Ishikawa (cell line): ENCODE data around the gene RSAD1.

Experiments
- CEBPB ChIP-seq: IDR thresholded peaks from 2 replicates; pipeline ENCODE4 v1.6.1; 2012
- CREB1 ChIP-seq: IDR thresholded peaks from 2 replicates; pipeline ENCODE4 v1.6.1; 2012; ENCODE audit warnings: low read depth
- EGR1 ChIP-seq: IDR thresholded peaks from 2 replicates; pipeline ENCODE4 v1.6.1; 2012
- EP300 ChIP-seq: IDR thresholded peaks from 2 replicates; pipeline ENCODE4 v1.6.1; 2012; ENCODE audit warnings: borderline replicate concordance
- FOXM1 ChIP-seq: IDR thresholded peaks from 2 replicates; pipeline ENCODE4 v1.6.1; 2012; ENCODE audit warnings: low read depth, borderline replicate concordance
- NFIC ChIP-seq: IDR thresholded peaks from 2 replicates; pipeline ENCODE4 v1.6.1; 2012
- RAD21 ChIP-seq: IDR thresholded peaks from 2 replicates; pipeline ENCODE4 v1.6.1; 2012; ENCODE audit warnings: low read depth
- TAF1 ChIP-seq: IDR thresholded peaks from 2 replicates; pipeline ENCODE4 v1.6.1; 2012; ENCODE audit warnings: low read depth, mild to moderate bottlenecking
- TCF12 ChIP-seq: IDR thresholded peaks from 2 replicates; pipeline ENCODE4 v1.6.1; 2012; ENCODE audit warnings: low read depth
- TEAD4 ChIP-seq: IDR thresholded peaks from 2 replicates; pipeline ENCODE4 v1.6.1; 2012
- YY1 ChIP-seq: IDR thresholded peaks from 2 replicates; pipeline ENCODE4 v1.6.1; 2012; ENCODE audit warnings: low read depth
- ZBTB7A ChIP-seq: IDR thresholded peaks from 2 replicates; pipeline ENCODE4 v1.6.1; 2012; ENCODE audit warnings: low read depth
- TF ChIP-seq, protein P1 (sequence below): IDR thresholded peaks from 2 replicates; pipeline ENCODE4 v1.6.1; 2012; ENCODE audit warnings: low read depth, mild to moderate bottlenecking
- TF ChIP-seq, protein P2 (sequence below): IDR thresholded peaks from 2 replicates; pipeline ENCODE4 v1.6.1; 2012
- TF ChIP-seq, protein P3 (sequence below): IDR thresholded peaks from 2 replicates; pipeline ENCODE4 v1.6.1; 2012

The RSAD1 gene

GRCh38 chr17:50477976-50478375, 684 bp upstream of the RSAD1 start:
- TF ChIP-seq, protein P1, sequence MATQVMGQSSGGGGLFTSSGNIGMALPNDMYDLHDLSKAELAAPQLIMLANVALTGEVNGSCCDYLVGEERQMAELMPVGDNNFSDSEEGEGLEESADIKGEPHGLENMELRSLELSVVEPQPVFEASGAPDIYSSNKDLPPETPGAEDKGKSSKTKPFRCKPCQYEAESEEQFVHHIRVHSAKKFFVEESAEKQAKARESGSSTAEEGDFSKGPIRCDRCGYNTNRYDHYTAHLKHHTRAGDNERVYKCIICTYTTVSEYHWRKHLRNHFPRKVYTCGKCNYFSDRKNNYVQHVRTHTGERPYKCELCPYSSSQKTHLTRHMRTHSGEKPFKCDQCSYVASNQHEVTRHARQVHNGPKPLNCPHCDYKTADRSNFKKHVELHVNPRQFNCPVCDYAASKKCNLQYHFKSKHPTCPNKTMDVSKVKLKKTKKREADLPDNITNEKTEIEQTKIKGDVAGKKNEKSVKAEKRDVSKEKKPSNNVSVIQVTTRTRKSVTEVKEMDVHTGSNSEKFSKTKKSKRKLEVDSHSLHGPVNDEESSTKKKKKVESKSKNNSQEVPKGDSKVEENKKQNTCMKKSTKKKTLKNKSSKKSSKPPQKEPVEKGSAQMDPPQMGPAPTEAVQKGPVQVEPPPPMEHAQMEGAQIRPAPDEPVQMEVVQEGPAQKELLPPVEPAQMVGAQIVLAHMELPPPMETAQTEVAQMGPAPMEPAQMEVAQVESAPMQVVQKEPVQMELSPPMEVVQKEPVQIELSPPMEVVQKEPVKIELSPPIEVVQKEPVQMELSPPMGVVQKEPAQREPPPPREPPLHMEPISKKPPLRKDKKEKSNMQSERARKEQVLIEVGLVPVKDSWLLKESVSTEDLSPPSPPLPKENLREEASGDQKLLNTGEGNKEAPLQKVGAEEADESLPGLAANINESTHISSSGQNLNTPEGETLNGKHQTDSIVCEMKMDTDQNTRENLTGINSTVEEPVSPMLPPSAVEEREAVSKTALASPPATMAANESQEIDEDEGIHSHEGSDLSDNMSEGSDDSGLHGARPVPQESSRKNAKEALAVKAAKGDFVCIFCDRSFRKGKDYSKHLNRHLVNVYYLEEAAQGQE: no peak

DNA sequence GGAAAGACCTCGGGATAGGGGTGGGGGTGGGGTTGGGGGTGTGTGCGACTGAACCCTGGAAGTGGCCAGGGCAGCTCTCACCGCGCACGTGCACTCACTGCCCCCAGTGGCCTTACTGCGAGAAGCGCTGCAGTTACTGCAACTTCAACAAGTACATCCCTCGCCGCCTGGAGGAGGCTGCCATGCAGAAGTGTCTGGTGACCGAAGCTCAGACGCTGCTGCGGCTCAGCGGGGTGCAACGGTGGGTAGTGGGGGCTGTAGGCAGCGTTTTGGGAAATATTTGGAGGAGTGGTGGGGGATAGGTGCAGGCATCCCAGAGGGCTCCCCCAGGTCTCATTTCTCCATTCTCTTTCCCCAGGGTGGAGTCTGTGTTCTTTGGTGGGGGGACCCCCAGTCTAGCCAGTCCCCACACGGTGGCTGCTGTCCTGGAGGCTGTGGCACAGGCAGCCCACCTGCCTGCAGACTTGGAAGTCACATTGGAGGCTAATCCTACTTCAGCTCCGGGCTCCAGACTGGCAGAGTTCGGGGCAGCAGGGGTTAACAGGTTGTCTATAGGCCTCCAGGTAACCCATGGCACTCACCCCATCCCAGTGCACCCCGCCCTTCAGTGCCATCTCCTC, 972 bp downstream of the RSAD1 start:
- peak; percentile 64 for TF ChIP-seq RAD21
- TF ChIP-seq EP300: no peak
- no peak for TF ChIP-seq TAF1
- TF ChIP-seq ZBTB7A: no peak
- TF ChIP-seq TEAD4: no peak
- TF ChIP-seq, protein P1: no peak
- no peak for TF ChIP-seq EGR1
- no peak for TF ChIP-seq CREB1
- no peak for TF ChIP-seq CEBPB
- no peak for TF ChIP-seq TCF12
- TF ChIP-seq NFIC: no peak
- TF ChIP-seq YY1: no peak
- TF ChIP-seq, protein P2, sequence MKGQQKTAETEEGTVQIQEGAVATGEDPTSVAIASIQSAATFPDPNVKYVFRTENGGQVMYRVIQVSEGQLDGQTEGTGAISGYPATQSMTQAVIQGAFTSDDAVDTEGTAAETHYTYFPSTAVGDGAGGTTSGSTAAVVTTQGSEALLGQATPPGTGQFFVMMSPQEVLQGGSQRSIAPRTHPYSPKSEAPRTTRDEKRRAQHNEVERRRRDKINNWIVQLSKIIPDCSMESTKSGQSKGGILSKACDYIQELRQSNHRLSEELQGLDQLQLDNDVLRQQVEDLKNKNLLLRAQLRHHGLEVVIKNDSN: peak; percentile 53; the same call in 1 of the 2 replicates
- TF ChIP-seq FOXM1: no peak
- TF ChIP-seq, protein P3, sequence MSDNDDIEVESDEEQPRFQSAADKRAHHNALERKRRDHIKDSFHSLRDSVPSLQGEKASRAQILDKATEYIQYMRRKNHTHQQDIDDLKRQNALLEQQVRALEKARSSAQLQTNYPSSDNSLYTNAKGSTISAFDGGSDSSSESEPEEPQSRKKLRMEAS: peak; percentile 95

DNA sequence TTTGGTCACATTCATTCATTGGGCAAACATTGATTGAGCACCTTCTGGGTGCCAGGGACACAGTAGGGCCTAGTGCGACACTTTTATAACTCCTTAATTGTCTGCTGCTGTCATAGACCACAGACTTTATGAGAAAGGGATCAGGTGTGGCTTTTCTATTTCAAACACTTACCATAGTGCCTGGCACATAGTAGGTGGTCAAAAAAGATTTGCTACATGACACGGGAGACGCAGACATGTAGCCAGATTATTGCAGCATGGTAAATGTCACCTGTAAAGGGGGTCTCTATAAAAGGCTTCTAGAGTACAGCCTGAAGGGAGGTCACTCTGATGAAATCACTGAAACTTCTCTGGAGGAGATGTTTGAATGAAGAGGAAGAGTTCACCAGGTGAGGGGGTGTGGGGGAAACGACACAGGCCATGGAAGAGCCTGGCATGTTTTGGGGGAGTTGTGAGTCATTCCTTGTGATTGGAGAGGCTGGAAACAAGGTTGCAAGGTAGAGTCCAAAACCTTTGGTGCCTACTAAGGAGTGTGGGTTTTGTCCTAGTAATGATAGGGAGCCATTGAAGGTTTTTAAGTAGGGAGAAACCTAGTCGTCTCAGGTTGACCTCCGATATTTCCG, 1.6 kb downstream of the RSAD1 start:
- TF ChIP-seq TEAD4 (no peak), YY1 (no peak), NFIC (no peak), CREB1 (no peak), FOXM1 (no peak), EP300 (no peak), TAF1 (no peak), EGR1 (no peak), CEBPB (no peak), TCF12 (no peak), ZBTB7A (no peak), RAD21 (no peak)
- TF ChIP-seq, protein P1: no peak
- TF ChIP-seq, protein P3: no peak
- TF ChIP-seq, protein P2: no peak

- TF ChIP-seq EP300 (no peak), TAF1 (no peak), RAD21 (no peak)
- TF ChIP-seq, protein P2: no peak
- TF ChIP-seq, protein P3: no peak
These were observed 2.3 kb downstream of the RSAD1 start for GRCh38 chr17:50480854-50481490.
